ENCODE measurements around the gene ZBTB7B. TPM values are rescaled to one million over a fixed set of nuclear protein-coding genes. Genes with fewer than 3 reads are reported as not detected.

Gene ZBTB7B
- total RNA-seq, 4 donors from 2014 or later = 101 to 220 (median 113) TPM

DNA sequence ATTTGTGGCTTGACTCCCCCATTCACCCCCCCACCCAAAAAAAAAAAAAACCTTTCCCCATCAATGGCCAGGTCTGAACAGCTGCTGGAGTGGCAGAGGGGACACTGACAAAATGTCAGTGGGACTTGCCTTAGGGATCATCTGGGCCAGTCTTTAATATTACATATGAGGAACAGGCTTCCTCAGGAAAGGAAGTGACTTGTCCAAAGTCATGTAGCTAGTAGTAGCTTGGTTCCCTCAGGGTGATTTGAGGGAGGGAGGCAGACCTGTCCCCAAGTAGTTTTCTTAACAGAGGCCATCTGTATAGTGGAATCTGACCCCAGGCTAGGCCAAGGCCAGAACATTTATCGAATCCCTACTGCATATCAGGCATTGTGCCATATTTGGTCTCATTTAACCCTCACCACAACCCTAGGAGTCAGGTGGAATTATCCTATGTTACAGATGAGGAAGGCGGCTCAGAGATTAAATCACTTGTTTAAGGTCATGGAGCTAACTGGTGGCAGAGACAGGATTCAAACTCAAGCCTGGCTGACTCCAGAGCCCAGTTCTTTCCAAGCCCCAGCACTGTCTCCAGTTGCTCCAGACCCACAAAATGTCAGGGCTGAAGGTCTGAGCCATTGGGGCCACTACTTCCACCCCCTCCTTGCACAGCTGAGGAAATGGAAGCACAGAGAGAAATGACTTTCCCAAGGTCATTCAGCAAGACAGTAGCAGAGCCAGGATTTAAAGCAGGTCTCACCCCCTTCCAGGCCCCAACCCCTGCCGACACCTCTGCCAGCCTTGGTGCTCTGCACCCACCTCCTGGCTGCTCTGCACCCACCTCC, 10.4 kb downstream of the ZBTB7B start:
- intact Hi-C loops (cut with DNase I) = no loop called here
- H3K27me3 ChIP-seq = no peaks in the 10 kb centered on the region
- H3K4me1 ChIP-seq = peaks cover 71 to 100% (median 83%) of the 10 kb centered on the region in 3 donors
- TF ChIP-seq POLR2A (IDR thresholded peaks at IDR 0.05) = no peak
- TF ChIP-seq, protein P1, sequence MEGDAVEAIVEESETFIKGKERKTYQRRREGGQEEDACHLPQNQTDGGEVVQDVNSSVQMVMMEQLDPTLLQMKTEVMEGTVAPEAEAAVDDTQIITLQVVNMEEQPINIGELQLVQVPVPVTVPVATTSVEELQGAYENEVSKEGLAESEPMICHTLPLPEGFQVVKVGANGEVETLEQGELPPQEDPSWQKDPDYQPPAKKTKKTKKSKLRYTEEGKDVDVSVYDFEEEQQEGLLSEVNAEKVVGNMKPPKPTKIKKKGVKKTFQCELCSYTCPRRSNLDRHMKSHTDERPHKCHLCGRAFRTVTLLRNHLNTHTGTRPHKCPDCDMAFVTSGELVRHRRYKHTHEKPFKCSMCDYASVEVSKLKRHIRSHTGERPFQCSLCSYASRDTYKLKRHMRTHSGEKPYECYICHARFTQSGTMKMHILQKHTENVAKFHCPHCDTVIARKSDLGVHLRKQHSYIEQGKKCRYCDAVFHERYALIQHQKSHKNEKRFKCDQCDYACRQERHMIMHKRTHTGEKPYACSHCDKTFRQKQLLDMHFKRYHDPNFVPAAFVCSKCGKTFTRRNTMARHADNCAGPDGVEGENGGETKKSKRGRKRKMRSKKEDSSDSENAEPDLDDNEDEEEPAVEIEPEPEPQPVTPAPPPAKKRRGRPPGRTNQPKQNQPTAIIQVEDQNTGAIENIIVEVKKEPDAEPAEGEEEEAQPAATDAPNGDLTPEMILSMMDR (IDR thresholded peaks at IDR 0.05) = no peak
- DNase-seq = no peak
- H3K9me3 ChIP-seq = no peaks in the 10 kb centered on the region
- peaks cover 16 to 55% (median 34%) of the 10 kb centered on the region in 3 donors for H3K36me3 ChIP-seq
- peak overlapping the region; percentile 97 to 99 (median 98) for H3K27ac ChIP-seq
- 50 to 72% methylated on average over 2 to 3 of the region's 3 CpGs for WGBS, 2 donors
- H3K4me3 ChIP-seq = peak overlapping the region in 3 of 4 donors; percentile 28 to 96 (median 61)

DNA sequence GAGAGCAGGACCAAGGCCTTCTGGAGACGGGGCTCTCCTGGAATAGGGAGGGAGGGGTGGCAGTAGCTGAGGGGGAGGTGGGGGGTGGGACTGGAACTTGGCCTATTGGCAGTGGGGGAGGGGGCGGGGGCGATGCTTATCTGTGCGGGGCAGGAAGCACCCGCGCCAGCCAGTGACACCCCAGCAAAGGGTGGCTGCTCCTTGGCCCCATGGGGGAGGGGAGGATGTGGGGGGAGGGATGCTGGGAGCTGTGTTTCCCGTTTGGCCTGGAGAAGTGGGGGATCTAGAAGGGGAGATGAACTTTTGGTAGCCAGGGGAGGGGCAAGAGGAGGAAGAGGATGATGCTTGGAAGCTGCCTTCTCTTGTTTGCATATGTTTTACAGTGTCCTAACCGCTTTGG, 11.0 kb downstream of the ZBTB7B start:
- TF ChIP-seq, protein P1 (IDR thresholded peaks at IDR 0.05) = no peak
- no peak for TF ChIP-seq POLR2A (IDR thresholded peaks at IDR 0.05)
- H3K9me3 ChIP-seq = no peaks in the 10 kb centered on the region
- H3K4me3 ChIP-seq = no peak overlapping the region
- H3K4me1 ChIP-seq = peaks cover 77 to 100% (median 90%) of the 10 kb centered on the region in 3 donors
- H3K27me3 ChIP-seq = no peaks in the 10 kb centered on the region
- H3K36me3 ChIP-seq = peaks cover 16 to 61% (median 34%) of the 10 kb centered on the region in 3 donors
- peak overlapping the region; percentile 97 to 99 (median 98) for H3K27ac ChIP-seq
- 27 to 43% methylated on average over 6 of the region's 8 CpGs for WGBS, 2 donors
- no peak for DNase-seq
- intact Hi-C loops (cut with DNase I) = no loop called here

DNA sequence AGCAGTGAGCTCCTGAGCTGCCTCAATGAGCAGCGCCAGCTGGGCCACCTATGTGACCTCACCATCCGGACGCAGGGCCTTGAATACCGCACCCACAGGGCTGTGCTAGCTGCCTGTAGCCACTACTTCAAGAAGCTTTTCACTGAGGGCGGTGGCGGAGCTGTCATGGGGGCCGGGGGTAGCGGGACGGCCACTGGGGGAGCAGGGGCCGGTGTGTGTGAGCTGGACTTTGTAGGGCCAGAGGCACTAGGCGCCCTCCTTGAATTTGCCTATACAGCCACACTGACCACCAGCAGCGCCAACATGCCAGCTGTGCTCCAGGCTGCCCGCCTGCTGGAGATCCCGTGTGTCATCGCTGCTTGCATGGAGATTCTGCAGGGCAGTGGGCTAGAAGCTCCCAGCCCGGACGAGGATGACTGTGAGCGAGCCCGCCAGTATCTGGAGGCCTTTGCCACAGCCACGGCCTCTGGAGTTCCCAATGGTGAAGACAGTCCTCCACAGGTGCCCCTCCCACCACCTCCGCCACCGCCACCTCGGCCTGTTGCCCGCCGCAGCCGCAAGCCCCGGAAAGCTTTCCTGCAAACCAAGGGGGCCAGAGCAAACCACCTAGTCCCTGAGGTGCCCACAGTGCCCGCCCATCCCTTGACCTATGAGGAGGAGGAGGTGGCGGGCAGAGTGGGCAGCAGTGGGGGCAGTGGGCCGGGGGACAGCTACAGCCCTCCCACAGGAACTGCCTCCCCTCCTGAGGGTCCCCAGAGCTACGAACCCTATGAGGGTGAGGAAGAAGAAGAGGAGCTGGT, 12.3 kb downstream of the ZBTB7B start:
- intact Hi-C loops (cut with DNase I) = no loop called here
- peaks cover 16 to 65% (median 34%) of the 10 kb centered on the region in 3 donors for H3K36me3 ChIP-seq
- H3K4me3 ChIP-seq = no peak overlapping the region
- no peaks in the 10 kb centered on the region for H3K9me3 ChIP-seq
- WGBS, 2 donors = 60 to 88% methylated on average over 1 to 3 of the region's 31 CpGs
- DNase-seq = no peak
- TF ChIP-seq, protein P1 (IDR thresholded peaks at IDR 0.05) = no peak
- TF ChIP-seq POLR2A (IDR thresholded peaks at IDR 0.05) = no peak
- peak overlapping the region; percentile 85 to 99 (median 96) for H3K27ac ChIP-seq
- no peaks in the 10 kb centered on the region for H3K27me3 ChIP-seq
- peaks cover 86 to 100% (median 92%) of the 10 kb centered on the region in 3 donors for H3K4me1 ChIP-seq

DNA sequence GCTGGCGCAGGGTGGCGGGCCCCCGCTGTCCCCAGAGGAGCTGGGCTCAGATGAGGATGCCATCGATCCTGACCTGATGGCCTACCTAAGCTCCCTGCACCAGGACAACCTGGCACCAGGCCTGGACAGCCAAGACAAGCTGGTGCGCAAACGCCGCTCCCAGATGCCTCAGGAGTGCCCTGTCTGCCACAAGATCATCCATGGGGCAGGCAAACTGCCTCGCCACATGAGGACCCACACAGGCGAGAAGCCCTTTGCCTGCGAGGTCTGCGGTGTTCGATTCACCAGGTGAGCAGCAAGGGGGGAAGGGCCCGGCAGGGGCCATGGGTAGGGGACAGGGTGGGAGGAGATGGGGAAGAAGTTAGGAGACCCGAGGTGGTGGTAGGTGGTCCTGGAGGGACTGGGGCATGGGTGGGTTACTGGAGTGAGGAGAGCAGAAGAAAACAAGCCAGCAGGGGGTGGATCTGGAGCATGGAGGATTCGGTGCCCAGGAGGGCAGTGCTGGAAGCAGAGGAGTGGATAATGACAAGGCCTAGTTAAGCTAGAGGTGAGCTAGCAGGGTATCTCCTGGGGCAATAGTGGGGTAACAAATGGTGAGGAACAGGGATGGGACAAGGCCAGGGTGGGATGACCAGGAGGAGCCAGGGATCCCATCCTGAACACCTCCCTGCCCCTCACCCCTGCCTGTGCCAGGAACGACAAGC, 13.1 kb downstream of the ZBTB7B start:
- Histone ChIP-seq H3K27me3 (no peaks in the 10 kb centered on the region), H3K36me3 (peaks cover 16 to 59% (median 32%) of the 10 kb centered on the region in 3 donors), H3K9me3 (no peaks in the 10 kb centered on the region), H3K27ac (peak overlapping the region; percentile 85 to 99 (median 96)), H3K4me3 (no peak overlapping the region), H3K4me1 (peaks cover 81 to 98% (median 86%) of the 10 kb centered on the region in 3 donors)
- intact Hi-C loops (cut with DNase I) = no loop called here
- TF ChIP-seq, protein P1 (IDR thresholded peaks at IDR 0.05) = no peak
- TF ChIP-seq POLR2A (IDR thresholded peaks at IDR 0.05) = no peak
- no peak for DNase-seq
- WGBS, 2 donors = 43 to 53% methylated on average over 4 to 10 of the region's 16 CpGs

Measured in esophagus squamous epithelium (tissue), 5 donors.